HAP-1 (cell line): ENCODE results near the gene ZNF280B.
"Not testable (repeated sequence)": the region's sequence is repeated elsewhere in the genome, so short reads cannot be mapped to it uniquely, and the experiment has no call there.

Experiments
- DNase-seq, 2 experiments: peaks; one replicate each; pipeline ENCODE4 v3.0.0-alpha.2; 2016 to 2020; ENCODE audit warnings: low spot score in 2 of 2
- H3K27me3 ChIP-seq: fragments of 250-450 bp; sonication (Bioruptor Pico); 2 replicates; pipeline ENCODE4 v1.5.1; 2020; ENCODE audit warnings: low read depth, mild to moderate bottlenecking, moderate library complexity
- H3K36me3 ChIP-seq: fragments of 250-450 bp; sonication (Bioruptor Pico); replicated peaks from 2 replicates; pipeline ENCODE4 v1.5.1; 2020; ENCODE audit warnings: mild to moderate bottlenecking
- H3K4me1 ChIP-seq: fragments of 250-450 bp; sonication (Bioruptor Pico); 2 replicates; pipeline ENCODE4 v1.5.1; 2020; ENCODE audit warnings: mild to moderate bottlenecking
- H3K4me3 ChIP-seq: fragments of 250-450 bp; sonication (Bioruptor Pico); 2 replicates; pipeline ENCODE4 v1.5.1; 2020; ENCODE audit warnings: mild to moderate bottlenecking, moderate library complexity
- H3K9me3 ChIP-seq: fragments of 250-450 bp; sonication (Bioruptor Pico); 2 replicates; pipeline ENCODE4 v1.5.1; 2020; ENCODE audit warnings: mild to moderate bottlenecking, moderate library complexity
- in situ Hi-C: fragments of 300-500 bp; cut with MboI; formaldehyde crosslinking; loops from 3 replicates; pipeline ENCODE4 v1.14.3; 2020; ENCODE audit warnings: low sequenced_read_pairs, inconsistent platforms, mixed read lengths

Gene ZNF280B

DNA sequence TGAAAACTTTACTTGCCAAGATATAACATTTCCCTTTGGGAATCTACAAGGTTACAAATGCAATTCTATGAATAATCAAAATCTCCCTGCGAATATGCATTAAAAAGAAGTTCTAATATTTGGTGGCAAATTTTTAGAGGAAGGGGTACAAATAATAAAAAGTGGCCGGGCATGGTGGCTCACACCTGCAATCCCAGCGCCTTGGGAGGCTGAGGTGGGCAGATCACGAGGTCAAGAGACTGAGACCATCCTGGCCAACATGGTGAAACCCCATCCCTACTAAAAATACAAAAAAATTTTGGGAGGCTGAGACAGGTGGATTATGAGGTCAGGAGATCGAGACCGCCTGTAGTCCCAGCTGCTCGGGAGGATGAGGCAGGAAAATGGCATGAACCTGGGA, 47.0 kb downstream of the ZNF280B start:
- 0 out of 2 replicates have a peak, but pooled peaks cover 2% of the 10 kb centered on the region for H3K9me3 ChIP-seq
- no peaks in the 10 kb centered on the region for H3K36me3 ChIP-seq
- no peaks in the 10 kb centered on the region for H3K4me1 ChIP-seq
- no peak for DNase-seq
- H3K27me3 ChIP-seq = no peaks in the 10 kb centered on the region
- in situ Hi-C loops = loop anchor here (10.0 to 25.0 kb wide), 3 partner anchors 251 to 676 kb away; partner anchors contain the start of genes RAB36 and RSPH14
- H3K4me3 ChIP-seq = no peak overlapping the region

DNA sequence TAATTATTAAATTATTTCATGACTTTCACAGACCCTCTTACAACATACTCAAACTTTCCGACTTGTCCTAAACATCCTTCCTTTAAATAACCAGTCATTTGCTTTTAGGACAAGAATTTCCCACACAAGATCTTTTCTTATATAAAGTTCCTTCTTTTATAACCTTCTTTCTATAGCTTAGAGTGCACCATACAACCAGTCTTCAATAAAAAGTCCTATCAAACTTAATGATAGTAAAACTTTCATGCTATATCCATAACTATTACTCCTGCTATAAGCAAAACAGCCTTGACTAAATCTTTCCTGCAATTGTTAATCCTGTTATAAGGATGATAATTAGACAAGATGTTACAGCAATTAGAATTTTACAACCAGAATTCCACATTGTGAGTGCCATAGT, 47.4 kb downstream of the ZNF280B start:
- Histone ChIP-seq H3K9me3 (0 out of 2 replicates have a peak, but pooled peaks cover 2% of the 10 kb centered on the region), H3K36me3 (no peaks in the 10 kb centered on the region), H3K4me3 (no peak overlapping the region), H3K27me3 (no peaks in the 10 kb centered on the region), H3K4me1 (no peaks in the 10 kb centered on the region)
- in situ Hi-C loops = loop anchor here (10.0 to 25.0 kb wide), 3 partner anchors 251 to 676 kb away; partner anchors contain the start of genes RAB36 and RSPH14
- no peak for DNase-seq

DNA sequence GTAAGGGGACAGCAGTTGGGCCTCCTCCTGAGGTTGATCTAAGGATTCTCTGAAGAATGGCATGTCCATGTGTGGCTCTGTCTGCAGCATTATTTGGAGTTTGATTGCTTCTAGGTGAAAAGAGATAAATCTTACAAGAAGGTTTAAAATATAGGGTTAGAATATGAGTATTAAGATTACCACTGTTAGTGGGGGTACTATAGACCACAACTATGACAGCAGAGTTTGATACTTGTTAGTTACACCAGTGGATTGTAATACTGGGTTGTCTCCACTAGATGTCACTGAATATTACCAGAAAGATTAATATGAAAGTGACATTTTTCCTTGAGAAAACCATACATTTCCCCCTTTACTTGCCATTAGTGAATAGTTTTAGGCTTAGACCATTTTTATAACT, 47.9 kb downstream of the ZNF280B start:
- no peaks in the 10 kb centered on the region for H3K27me3 ChIP-seq
- no peak overlapping the region for H3K4me3 ChIP-seq

DNA sequence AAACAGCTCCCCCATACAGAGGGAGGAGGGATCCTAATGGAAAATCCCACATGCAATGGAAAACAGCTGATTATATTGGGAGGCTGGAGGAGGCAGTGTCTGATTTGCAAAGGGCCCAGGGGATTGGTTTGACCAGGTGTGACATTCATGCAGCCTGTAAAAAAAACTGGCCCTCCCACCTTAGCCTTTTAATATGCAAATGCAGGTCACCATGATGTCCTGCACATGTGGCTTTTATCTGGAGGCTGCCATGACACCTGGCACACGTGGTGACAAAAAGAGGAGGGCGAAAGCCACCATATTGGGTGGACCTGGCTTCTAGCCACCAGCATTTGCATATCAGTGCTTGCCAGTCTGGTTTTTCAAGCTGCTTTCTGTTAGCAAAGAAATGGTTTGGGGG, 48.5 kb downstream of the ZNF280B start:
- no peak for DNase-seq
- no peaks in the 10 kb centered on the region for H3K4me1 ChIP-seq
- in situ Hi-C loops = loop anchor here (10.0 to 25.0 kb wide), 3 partner anchors 252 to 677 kb away; partner anchors contain the start of genes RAB36 and RSPH14
- H3K36me3 ChIP-seq = no peaks in the 10 kb centered on the region
- no peaks in the 10 kb centered on the region for H3K27me3 ChIP-seq
- 0 out of 2 replicates have a peak, but pooled peaks cover 2% of the 10 kb centered on the region for H3K9me3 ChIP-seq
- no peak overlapping the region for H3K4me3 ChIP-seq

More for the DNA sequence above, 47.9 kb downstream of the ZNF280B start:
- no peaks in the 10 kb centered on the region for H3K4me1 ChIP-seq
- H3K36me3 ChIP-seq = no peaks in the 10 kb centered on the region
- in situ Hi-C loops = loop anchor here (10.0 to 25.0 kb wide), 3 partner anchors 252 to 677 kb away; partner anchors contain the start of genes RAB36 and RSPH14
- H3K9me3 ChIP-seq = 0 out of 2 replicates have a peak, but pooled peaks cover 2% of the 10 kb centered on the region
- DNase-seq = no peak

DNA sequence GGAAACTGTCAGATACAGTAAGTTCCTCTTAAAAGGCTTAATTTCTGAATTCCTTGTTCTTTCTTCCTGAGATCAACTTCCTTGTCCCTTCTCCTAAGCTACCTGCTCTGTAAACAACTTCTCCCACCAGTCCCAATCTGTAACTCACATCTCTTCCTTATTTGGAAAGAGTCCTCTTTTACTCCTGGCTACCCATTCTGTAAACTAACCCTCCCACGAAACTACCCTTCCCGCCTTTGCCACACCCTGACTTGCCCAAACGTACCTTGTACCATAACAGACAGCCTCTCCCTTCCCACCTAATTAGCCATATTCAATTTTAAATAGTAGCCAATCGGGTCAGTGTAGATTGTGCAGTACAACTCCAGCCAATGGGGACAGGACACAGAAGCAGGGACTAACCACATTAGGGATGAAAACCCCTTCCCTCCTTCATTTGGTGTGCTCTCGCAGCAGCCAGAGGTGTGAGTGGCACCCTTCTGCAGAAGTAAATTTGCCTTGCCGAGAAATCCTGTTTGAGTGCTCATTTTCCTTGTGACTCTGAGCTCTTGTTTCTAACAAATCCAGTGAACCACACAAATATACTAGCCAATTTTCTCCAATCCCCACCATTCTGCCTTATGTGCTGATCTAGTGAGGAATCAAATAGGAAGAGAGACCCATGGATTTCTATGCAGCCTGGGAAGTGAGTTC, 49.5 kb downstream of the ZNF280B start:
- in situ Hi-C loops = loop anchor here (25.0 kb wide), 2 partner anchors 253 to 678 kb away; partner anchors contain the start of genes RAB36 and RSPH14
- Histone ChIP-seq H3K4me3 (no peak overlapping the region), H3K27me3 (no peaks in the 10 kb centered on the region), H3K9me3 (0 out of 2 replicates have a peak, but pooled peaks cover 2% of the 10 kb centered on the region), H3K4me1 (no peaks in the 10 kb centered on the region), H3K36me3 (no peaks in the 10 kb centered on the region)
- DNase-seq = no peak

DNA sequence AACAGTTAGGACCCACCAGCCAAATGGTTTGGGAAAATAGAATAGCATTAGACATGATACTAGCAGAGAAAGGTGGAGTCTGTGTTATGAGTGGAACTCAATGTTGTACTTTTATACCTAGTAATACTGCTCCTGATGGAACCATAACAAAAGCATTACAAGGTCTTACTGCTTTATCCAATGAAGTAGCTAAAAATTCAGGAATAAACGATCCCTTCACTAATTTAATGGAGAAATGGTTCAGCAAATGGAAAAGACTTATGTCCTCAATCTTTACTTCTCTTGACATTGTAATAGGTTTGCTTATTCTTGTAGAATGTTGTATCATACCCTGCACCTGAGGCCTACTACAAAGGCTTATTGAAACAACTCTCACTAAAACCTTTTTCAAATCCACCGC, 50.2 kb downstream of the ZNF280B start:
- Histone ChIP-seq H3K4me1 (no peaks in the 10 kb centered on the region), H3K36me3 (no peaks in the 10 kb centered on the region), H3K4me3 (no peak overlapping the region), H3K27me3 (no peaks in the 10 kb centered on the region), H3K9me3 (0 out of 2 replicates have a peak, but pooled peaks cover 2% of the 10 kb centered on the region)
- DNase-seq = no peak
- in situ Hi-C loops = loop anchor here (25.0 kb wide), 2 partner anchors 254 to 679 kb away; partner anchors contain the start of genes RAB36 and RSPH14

DNA sequence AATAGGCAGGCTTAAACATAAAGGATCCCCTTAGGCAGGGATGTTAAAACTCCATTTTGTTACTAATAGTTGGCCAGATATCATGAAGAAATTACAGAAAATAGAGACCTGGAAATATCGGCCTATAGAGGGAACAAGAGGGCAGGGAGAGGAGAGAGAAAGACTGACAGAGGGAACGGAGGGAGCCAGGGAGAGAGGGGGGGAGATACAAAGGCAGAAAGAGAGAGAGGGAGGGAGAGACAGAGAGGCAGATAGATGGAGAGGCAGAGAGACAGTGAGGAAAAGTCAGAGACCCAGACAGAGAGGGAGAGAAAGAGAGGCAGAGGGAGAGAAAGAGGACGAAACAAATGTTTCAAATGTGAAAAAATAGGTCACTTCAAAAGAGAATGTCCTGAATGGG, 53.5 kb downstream of the ZNF280B start:
- DNase-seq = no peak
- H3K9me3 ChIP-seq = 0 out of 2 replicates have a peak, but pooled peaks cover 2% of the 10 kb centered on the region
- no peaks in the 10 kb centered on the region for H3K4me1 ChIP-seq
- no peaks in the 10 kb centered on the region for H3K27me3 ChIP-seq
- no peak overlapping the region for H3K4me3 ChIP-seq
- no peaks in the 10 kb centered on the region for H3K36me3 ChIP-seq
- in situ Hi-C loops = loop anchor here (25.0 kb wide), 2 partner anchors 257 to 682 kb away; partner anchors contain the start of genes RAB36 and RSPH14

DNA sequence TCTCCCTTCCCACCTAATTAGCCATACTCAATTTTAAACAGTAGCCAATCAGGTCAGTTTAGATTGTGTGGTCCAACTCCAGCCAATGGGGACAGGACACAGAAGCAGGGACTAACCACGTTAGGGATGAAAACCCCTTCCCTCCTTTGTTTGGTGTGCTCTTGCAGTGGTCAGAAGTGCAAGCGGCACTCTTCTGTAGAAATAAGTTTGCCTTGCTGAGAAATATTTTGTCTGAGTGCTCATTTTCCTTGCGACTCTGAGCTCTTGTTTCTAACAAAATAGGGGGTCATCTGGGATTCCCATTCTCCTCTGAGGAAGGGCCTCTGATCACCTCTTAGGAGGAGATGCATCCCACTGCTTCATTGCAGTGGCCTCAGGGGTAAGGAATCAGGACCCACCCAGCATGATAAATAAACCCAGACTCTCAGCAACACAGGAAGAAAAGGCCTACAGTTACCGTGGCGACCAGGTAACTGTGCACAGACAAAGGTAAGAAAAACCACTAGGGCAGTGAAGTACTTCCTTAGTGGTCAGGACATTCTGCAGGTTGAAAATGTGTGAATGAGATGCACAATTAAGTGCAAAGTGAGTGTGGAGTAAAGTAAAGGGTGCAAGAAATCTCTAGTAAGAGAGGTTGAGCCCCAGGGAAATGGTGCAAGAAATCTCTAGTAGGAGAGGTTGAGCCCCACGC, 55.4 kb downstream of the ZNF280B start:
- Histone ChIP-seq H3K4me1 (no peaks in the 10 kb centered on the region), H3K4me3 (no peak overlapping the region), H3K27me3 (no peaks in the 10 kb centered on the region), H3K9me3 (0 out of 2 replicates have a peak, but pooled peaks cover 1% of the 10 kb centered on the region), H3K36me3 (no peaks in the 10 kb centered on the region)
- no peak for DNase-seq
- in situ Hi-C loops = loop anchor here (25.0 kb wide), 2 partner anchors 259 to 684 kb away; partner anchors contain the start of genes RAB36 and RSPH14

DNA sequence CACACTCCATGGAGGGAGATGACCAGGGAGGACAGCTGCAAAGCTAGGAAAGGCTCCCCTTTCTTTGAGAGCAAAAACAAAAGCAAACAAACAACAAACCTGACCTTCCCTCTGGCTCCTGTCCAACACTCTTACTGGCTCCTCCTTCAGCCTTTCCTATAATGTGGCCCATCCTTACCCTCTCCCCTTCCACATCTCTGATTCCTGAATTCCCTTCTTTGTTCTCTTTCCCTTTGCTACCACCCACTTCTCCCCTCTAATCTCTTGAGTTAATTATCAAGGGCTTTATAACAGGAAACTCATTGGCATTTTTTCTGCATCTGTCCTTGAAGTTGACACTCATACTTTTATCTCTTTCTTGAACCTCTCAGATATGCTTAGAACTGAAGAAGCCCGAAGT, 56.3 kb downstream of the ZNF280B start:
- in situ Hi-C loops = loop anchor here (25.0 kb wide), 2 partner anchors 260 to 685 kb away; partner anchors contain the start of genes RAB36 and RSPH14
- H3K4me3 ChIP-seq = no peak overlapping the region
- no peaks in the 10 kb centered on the region for H3K36me3 ChIP-seq
- H3K4me1 ChIP-seq = no peaks in the 10 kb centered on the region
- DNase-seq = no peak
- H3K27me3 ChIP-seq = no peaks in the 10 kb centered on the region
- H3K9me3 ChIP-seq = no peaks in the 10 kb centered on the region

DNA sequence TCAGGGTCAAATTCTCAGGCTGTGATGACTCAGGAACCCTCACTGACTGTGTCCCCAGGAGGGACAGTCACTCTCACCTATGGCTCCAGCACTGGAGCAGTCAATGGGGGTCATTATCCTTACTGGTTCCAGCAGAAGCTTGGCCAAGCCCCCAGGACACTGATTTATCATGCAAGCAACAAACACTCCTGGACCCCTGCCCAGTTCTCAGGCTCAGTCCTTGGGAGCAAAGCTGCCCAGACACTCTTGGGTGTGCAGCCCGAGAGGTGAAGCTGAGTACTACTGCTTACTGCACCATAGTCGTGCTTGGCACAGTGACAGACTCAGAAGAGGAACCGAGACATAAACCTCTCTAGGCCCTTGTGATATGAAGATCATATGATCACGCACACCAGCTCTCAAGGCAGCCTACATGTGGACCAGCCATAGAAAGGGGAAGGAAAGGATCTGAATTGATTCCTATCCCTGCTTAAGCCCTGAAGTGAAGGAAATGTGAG, 58.2 kb downstream of the ZNF280B start:
- no peaks in the 10 kb centered on the region for H3K4me1 ChIP-seq
- no peak overlapping the region for H3K4me3 ChIP-seq
- in situ Hi-C loops = loop anchor here (25.0 kb wide), 2 partner anchors 262 to 687 kb away; partner anchors contain the start of genes RAB36 and RSPH14
- no peak for DNase-seq
- no peaks in the 10 kb centered on the region for H3K27me3 ChIP-seq
- no peaks in the 10 kb centered on the region for H3K9me3 ChIP-seq
- H3K36me3 ChIP-seq = no peaks in the 10 kb centered on the region

DNA sequence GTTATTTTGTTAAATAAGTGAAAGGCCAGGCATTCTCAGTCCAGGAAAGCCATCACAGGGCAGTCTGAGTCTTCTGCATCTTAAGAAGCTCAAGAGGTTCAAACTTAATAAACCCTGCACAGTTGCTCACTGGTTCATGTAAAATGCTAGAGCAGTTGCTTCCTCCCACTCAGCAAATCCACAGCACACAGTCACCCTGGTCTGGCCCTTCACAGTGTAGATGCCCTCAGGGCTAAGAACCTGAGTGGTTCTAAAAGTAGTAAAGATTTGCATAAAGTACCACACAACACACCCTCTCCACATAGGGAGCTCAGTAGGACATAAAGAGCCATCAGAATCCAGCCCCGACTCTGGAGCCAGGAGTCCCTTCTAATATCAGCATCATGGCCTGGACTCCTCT, 58.7 kb downstream of the ZNF280B start:
- H3K27me3 ChIP-seq = no peaks in the 10 kb centered on the region
- H3K4me1 ChIP-seq = no peaks in the 10 kb centered on the region
- in situ Hi-C loops = loop anchor here (25.0 kb wide), 2 partner anchors 262 to 687 kb away; partner anchors contain the start of genes RAB36 and RSPH14
- H3K9me3 ChIP-seq = no peaks in the 10 kb centered on the region
- no peak for DNase-seq
- no peaks in the 10 kb centered on the region for H3K36me3 ChIP-seq
- H3K4me3 ChIP-seq = no peak overlapping the region

DNA sequence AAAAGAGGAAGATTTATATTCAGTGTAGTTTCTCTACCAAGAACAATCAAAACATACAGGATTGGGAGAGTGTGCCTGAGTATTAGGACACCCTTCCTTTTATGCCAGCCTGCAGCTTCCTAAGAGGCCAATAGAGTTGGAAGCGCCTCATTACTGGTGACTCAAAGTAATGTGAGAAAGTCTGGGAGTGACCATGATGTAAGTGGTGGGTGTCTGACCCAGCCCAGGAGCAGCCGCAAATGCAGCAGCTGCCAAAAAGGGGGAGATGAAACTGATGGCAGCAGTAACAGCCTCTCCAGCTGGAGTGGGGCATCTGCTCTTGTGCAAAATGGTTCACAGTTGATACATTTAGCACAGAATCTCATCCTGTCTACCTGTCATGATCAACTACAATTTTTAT, 62.0 kb downstream of the ZNF280B start:
- Histone ChIP-seq H3K4me3 (no peak overlapping the region), H3K36me3 (no peaks in the 10 kb centered on the region), H3K9me3 (no peaks in the 10 kb centered on the region), H3K27me3 (no peaks in the 10 kb centered on the region), H3K4me1 (no peaks in the 10 kb centered on the region)
- in situ Hi-C loops = no loop called here
- no peak for DNase-seq

DNA sequence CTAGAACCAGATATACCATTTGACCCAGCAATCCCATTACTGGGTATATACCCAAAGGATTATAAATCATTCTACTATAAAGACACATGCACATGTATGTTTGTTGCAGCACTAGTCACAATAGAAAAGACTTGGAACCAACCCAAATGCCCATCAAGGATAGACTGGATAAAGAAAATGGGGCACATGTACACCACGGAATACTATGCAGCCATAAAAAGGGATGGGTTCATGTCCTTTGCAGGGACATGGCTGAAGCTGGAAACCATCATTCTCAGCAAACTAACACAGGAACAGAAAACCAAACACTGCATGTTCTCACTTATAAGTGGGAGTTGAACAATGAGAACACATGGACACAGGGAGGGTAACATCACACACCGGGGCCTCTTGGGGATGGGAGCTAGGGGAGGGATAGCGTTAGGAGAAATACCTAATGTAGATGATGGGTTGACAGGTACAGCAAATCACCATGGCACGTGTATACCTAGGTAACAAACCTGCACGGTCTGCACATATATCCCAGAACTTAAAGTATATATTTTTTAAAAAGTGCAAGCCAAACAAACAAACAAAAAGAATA, 64.4 kb downstream of the ZNF280B start:
- H3K9me3 ChIP-seq, H3K4me3 ChIP-seq, in situ Hi-C loops, DNase-seq, H3K27me3 ChIP-seq, H3K4me1 ChIP-seq, H3K36me3 ChIP-seq: not testable (repeated sequence)
